GM19438 (cell line): Measurements from ENCODE around the gene PLAU.
A peak's percentile ranks its signal among the peaks of the same experiment; 100 is the strongest.
"Not testable (repeated sequence)": the region's sequence is repeated elsewhere in the genome, so short reads cannot be mapped to it uniquely, and the experiment has no call there.

Experiments used
- ATAC-seq: cut with Tn5 transposase; IDR thresholded peaks from one replicate; pipeline ENCODE4 v1.9.1; 2021; ENCODE audit warnings: low read depth; ENCODE audit not compliant: unreplicated experiment

The PLAU gene

DNA sequence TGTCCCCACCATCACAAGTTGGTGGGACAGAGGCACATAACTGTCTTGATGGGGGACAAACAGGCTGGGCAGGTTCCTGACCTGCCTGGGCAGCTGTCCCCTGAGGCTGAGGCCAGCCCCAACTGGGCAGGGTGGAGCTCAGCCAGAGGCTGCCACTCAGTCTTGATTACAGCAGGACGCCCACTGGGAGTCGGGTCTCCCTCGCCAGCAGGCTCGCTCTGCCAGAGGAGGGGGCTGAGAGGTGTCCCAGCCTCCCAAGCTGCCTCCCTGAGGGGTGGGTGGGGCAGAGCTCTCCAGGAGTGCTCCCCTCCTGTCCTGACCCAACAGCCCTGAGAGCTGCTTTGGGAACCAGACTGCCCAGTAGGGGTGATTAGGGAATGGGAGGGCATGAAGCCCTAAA, 34.8 kb upstream of the PLAU start:
- no peak for ATAC-seq

DNA sequence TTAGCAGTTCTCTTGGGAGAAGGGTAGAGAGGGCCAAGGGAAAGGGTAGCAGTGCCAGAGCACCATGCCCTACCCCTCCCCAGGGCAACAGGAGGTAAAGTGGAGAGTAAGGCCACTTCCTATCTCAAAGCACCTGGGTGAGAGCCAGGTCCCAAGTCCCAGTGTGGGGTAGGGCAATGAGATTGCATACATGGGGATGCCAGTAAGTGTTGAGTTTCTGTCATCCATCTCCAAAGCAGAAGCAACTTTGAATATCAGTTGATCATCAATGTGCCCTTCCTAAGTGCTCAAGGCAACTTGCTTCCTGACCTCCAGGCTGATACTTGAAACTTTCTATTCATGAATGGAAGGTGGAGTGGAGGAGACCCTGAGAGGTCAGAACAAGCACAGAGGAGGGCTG, 34.4 kb upstream of the PLAU start:
- no peak for ATAC-seq

DNA sequence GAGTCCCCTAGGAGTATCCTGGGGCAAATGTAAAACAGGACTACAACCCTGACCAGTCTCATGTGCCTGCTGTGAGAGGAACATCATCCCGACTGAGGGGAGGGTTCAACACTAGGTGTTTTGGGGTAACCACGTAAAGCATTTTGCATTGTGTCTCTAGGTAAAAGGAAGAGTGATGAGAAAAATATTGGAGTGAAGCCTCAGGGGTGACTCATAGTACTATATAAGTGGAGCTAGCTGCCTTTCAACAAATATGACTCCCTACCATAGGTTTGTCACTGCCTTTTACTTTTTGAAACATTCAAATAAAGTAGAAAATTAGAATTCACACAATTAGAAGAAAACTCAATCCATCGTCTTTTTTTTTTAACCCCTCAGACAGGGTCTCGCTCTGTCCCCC, 34.0 kb upstream of the PLAU start:
- no peak for ATAC-seq

DNA sequence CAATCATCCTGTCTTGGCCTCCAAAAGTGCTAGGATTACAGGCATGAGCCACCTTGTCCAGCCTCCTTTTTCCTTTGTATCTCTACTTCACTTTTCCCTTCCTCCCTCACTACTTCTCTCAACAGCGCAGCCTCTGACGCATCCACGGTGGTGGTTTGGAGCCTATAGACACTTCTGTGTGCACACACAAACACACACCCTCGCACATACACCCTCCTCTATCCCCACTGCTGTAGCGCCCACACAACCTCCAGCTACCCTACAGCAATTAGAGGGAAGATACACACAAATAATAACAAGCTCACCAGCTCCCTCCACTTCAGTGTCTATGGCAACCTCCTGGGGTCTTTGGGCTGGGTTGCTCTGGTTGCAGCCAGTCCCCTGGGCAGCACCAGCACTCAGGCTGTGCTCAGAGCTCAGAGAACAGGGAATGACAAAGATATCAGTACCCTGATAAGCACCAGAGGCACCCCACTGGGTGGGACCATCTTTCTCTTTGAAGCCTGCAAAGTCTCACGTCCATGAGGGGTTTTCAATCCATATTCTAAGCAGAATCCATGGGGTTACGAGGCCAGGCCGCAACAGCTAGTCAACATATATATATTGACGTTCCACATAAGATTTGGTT, 33.3 kb upstream of the PLAU start:
- ATAC-seq = no peak

DNA sequence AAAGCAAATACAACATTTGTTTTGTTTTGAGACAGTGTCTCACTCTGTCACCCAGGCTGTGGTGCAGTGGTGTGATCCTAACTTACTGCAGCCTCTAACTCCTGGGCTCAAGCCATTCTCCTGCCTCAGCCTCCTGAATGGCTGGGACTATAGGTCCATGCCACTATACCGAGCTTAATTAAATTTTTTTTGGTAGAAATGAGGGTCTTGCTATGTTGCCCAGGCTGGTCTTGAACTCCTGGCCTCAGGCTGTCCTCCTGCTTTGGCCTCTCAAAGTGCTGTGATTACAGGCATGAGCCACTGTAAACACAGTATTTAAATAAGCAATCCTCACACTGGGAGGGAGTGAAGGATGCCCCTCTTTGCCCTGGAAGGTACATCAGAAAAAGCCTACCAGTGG, 32.6 kb upstream of the PLAU start:
- no peak for ATAC-seq

DNA sequence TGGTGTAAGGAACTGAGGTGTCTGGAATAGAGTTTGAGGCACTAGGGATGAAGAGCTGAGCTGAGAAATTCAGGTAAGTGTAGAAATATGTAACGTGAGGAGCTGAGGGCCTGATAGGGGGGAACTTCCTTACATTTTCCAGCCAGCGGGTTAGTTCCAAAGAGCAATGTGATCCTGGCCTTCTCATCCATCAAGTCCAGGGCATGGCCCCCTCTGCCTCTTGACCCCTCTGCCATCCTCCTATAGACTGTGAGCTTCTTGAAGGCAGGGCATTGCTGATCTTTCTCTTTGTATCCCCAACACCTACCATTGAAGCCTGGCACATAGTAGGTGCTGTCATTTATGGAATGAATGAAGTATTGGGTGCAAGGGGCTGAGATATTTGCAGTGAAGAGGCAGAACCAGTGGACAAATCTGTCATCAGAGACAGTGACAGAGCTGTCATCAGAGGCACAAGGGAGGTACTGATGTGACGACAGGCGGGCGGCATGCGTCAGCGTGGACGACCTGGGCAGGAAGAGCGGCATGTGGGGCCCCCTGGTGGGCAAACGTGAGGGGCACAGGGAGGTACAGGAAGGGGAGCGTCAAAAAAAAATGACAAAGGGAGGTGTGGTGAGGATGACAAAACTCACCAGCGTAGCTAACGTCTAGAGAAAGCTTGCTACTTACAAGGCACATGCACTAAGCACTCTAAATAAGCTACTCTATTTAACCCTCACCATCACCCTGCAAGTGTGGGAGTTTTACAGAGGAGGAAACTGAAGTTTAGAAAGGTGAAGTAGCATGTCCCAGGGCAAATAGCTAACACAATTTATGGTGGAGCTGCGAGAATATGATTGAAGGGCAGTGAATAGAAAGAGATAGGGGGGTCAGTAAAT, 31.4 kb upstream of the PLAU start:
- ATAC-seq = peak; percentile 86

DNA sequence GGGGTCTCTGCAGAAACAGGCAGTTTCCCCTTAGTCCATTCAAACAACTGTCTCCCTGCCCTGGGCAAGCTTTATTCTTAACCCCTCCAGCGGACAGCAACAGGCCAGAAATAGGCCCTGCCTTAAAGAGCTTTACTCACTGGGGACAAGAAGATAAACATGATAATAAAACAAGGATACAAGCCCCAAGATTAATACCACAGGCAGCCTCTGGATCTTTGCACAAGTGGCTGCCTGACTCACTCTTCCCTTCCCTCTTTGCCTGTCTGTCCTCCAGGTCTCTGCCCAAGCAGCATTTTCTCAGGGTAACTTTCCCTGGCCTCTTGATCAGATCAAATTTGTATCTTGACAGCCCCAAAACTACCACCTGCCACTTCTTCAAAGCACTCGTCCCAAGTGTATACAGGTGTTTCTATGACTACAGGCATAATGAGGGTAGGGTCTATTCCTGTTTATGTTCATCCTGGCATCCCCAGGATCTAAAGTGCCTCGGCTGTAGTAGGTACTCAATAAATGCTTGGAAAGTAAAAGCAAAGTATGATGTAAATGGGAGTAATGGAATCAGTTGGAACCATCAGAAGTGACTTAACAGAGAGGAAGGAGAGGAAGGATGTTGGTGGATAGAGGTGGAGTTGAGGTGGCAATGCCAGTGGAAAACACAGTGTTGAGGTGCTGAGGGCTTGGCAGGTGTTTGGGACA, 29.6 kb upstream of the PLAU start:
- ATAC-seq = no peak

DNA sequence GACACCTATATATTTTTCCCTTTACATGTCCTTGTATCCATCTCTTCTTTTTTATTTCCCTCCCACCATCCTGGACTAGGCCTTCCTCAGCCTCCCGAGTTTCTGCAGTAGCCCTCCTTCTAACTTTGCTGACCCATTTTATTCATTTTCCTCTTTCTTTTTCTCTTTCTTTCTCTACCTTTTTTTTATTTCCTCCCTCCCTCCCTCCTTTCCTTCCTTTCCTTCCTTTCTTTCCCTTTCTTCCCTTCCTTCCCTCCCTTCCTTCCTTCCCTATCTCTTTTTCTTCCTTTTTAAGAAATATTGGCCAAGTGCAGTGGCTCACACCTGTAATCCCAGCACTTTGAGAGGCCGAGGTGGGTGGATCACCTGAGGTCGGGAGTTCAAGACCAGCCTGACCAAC, 26.9 kb upstream of the PLAU start:
- ATAC-seq = no peak

DNA sequence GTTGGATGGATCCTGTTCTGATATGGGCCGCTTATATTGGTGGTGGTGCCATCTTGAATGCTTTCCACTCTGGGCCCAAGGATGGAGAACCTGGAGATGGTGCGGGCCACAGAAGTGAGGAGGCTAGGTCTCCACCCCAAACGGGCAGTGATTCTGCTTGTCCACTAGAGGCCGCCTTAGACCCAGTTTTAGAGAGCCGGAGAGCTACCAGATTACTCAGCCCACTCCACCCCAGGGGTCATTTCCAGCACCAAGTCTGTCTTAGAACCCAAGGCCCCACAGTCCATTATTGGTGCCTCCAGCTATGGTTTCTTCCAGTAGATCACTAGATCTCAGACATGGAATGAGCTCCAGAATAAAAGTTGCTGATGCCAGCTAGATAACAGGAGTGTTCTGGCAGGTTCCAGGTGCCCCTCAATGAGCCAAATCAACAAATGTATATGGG, 24.8 kb upstream of the PLAU start:
- peak; percentile 84 for ATAC-seq

DNA sequence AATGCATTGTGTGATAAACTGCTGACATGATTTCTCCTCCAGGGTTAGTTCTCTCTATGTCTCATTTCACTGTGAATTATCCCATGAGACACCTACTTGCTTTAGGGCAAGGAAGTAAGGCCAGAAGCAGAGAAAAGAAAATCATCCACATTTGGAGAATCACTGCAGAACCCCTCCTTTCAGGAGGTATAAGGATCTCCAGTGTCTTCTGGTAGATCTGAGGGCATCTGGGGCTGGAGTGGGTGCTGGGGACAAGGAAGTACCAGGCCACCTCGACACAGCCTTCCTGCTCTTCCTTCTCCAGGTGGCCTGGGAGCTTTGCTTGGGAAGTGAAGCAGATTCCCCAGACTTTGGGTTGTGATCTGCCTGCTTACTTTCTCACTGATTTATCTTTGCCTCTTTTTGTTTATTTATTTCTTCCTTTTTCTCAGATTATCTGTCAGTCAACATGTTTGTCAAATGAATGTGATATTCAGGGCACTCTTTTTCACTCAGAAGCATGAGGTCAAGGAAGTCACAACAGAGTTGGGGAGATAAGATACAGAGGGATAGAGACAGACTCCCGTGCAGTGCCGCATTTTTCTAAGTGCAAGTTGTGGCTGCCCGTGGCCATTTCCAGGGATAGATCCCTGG, 24.2 kb upstream of the PLAU start:
- ATAC-seq = no peak

DNA sequence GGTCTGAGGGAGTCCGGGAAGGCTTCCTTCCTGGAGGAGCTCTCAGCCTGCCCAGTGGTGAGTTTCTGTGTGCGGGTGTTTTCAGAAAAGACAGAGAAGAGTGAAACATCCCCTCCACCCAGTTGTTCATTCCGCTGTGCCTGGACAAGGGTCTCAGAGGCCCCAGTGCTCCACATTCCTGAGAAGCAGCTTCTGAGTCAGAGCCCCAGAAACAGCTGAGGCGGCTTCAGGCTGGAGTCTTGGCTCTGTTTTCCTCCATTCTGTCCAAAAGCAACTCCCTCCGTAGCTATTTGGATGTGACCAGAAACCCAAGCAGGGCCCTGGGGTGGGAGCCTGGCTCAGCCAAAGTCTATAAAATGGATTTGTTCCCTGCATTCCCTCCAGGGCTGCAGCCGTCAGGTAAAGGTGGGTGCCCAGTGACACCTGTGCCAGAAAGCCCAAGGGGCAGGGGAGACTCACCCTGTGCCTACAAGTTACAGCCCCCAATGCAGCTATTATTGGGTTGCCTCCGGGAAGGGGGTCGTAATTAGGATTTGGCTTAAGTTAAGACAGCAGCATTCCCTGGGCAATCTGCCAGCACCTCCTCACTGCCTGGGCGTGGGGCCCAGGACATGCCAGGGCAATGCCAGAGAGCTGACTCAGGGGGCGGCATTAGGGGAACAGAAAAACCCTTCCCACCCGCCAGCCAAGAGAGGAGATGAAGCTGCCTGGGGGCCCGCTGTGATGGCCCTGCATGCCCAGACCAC, 23.5 kb upstream of the PLAU start:
- no peak for ATAC-seq

DNA sequence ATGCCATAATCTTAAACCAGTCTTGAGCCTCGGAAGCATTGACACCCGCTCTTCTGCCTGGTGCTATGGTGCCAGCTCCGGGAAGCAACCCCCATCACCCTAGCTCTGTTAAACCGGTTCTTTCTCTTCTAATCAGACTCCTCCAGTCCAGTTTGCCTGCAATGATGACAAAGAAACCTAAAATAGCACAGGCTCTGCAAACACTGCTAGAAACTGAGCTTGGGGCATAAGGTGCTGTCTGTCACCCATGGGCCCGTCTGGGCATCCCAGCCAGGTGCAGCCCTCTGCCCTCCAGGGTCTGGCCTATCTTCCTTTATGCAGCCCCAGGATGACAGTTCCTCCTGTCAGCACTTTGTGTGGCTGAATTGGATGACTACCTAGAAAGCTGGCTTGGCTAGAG, 22.4 kb upstream of the PLAU start:
- no peak for ATAC-seq

DNA sequence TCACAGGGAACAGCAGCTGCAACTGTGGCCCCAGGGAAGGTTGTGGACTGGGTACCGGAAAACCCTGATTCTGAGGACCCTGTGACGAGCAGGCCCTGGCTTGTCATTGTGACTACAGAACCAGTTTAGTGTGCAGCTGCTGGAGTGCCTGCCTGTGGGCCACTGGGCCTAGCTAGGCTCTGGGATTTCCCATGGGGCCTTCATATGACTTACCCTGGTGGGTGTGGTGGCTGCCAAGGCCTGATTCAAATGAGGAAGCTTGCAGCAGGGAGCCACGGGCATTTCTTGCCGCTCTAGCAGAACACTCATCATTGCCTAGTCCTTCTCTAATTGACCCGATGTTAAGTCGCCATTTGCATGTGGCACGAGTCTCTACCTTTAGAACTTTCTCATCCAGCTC, 21.9 kb upstream of the PLAU start:
- no peak for ATAC-seq

DNA sequence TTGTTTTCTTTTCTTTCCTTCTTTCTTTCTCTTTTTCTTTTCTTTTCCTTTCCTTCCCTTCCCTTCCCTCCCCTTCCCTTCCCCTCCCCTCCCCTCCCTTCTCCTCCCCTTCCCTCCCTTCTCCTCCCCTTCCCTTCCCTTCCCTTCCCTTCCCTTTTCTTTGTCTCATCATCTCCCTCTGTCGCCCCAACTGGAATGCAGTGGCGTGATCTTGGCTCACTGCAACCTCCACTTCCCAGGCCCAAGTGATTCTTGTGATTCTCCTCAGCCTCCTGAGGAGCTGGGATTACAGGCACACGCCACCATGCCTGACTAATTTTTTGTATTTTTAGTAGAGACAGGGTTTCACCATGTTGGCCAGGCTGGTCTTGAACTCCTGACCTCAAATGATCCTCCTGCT, 21.5 kb upstream of the PLAU start:
- ATAC-seq = not testable (repeated sequence)

DNA sequence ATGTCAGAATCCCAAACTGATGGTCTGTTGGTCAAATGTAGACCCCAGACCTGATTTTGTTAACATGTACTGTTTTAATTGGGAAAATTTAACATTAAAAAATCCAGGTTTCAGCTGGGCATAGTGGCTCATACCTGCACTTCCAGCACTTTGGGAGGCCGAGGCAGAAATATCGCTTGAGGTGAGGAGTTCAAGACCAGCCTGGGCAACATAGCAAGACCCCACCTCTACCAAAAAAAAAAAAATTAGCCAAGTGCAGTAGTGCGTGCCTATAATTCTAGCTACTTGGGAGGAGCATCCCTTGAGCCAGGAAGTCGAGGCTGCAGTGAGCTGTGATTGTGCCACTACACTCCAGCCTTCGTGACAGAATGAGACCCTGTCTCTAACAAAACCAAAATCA, 20.7 kb upstream of the PLAU start:
- no peak for ATAC-seq

DNA sequence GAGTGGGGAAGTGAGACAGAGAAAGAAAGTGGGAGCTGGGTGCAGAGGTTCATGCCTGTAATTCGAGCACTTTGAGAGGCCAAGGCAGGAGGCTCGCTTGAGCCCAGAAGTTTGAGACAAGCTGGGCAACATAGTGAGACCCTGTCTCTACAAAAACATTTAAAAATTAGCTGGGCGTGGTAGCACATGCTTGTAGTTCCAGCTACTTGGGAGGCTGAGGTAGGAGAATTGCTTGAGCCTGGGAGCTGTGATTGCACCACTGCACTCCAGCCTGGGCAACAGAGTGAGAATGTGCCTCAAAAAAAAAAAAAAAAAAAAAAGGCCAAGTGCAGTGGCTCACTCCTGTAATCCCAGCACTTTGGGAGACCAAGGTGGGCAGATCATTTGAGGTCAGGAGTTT, 20.1 kb upstream of the PLAU start:
- not testable (repeated sequence) for ATAC-seq

DNA sequence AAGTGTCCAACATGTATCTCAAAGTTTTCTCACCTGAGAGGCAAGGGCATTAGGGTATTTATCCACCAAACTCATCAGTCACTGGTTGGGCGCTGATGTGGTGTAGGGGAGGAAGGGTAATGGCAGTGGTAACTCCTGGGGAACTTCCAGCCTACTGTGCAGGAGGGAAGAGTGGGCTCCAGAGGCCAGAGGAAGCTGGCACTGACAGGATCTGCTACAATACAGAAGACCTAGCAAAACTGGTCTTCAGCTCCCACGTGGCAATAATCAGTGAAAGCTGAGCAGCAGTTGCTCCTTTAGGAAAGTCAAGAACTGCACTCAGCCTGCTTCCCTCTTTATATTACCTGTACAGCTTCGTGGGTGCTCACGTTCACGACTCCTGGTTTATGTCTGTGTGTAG, 19.4 kb upstream of the PLAU start:
- no peak for ATAC-seq

DNA sequence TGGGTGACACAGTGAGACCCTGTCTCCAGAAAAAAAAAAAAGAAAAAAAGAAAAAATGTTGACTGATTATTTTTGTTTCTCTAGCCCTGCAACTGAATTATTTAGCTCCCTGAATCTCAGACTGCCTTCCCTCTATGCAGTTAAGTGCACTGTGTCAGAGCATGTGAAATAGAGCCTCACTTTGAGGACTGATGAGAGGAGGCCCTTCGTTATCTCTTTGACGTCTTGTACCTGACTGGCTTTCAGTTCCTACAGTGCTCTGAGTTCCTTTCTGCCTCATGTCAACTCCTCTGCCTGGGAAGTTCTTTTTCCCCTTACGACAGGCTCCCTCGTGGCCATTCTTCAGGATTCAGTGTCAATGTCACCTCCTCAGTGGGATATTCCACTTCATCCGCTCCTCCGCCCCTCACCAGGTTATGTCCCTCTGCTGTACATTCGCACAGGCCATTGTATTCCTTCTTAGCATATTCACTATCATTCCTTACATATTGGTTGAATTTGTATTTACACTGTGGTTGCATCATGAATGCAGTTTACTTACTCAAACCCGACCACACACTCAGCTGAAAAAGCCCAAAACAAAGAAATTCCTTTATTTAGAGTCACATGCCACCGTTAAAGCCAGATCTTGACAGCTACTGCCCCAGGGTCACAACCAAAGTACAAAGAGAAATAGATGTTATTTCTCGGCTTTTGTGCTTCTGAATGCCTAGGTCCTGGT, 18.5 kb upstream of the PLAU start:
- ATAC-seq = no peak

DNA sequence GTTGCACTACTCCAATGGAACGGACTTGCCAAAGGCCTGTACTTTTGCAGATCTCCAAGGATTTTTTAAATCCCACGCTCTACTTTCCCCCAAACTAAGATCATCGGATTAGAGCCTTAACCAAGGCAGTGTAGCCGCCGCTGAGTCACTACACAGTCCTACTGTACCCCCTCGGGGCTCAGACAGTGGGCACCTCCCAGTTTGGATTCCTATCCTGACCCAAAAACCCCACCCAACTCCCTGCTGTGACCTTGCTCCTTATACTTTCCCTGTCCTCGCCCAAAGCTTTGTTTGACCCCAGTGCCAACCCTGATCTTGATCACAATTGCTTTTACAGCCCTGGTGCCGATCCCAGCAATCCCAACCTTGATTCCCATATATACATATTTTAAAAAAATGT, 17.5 kb upstream of the PLAU start:
- ATAC-seq = no peak
